NCI-H82 treated with DMSO at 0.1 percent for 48 hours (cell line): Measurements from ENCODE around the gene TGFBR2.

Experiments
- DNase-seq: peaks from one replicate; lab custom pipeline; 2025; ENCODE audit not compliant: unreplicated experiment; lab: John Stamatoyannopoulos, UW

The TGFBR2 gene

GRCh38 chr3:30600572-30600971 is 5.8 kb upstream of the TGFBR2 start:
- no peak for DNase-seq

- DNase-seq, result no peak
Measured at GRCh38 chr3:30602946-30603345, 3.5 kb upstream of the TGFBR2 start.

- DNase-seq, result no peak
Measured at GRCh38 chr3:30604093-30604492, 2.3 kb upstream of the TGFBR2 start.

GRCh38 chr3:30604558-30604957 is 1.8 kb upstream of the TGFBR2 start:
- DNase-seq, result no peak

- DNase-seq, result no peak
Measured at GRCh38 chr3:30605005-30605404, 1.4 kb upstream of the TGFBR2 start.

- no peak for DNase-seq
Measured at GRCh38 chr3:30605706-30606300, 598 bp upstream of the TGFBR2 start.

- no peak for DNase-seq
Measured at GRCh38 chr3:30607032-30607833, 832 bp downstream of the TGFBR2 start.

- no peak for DNase-seq
Measured at GRCh38 chr3:30608598-30608947, 2.2 kb downstream of the TGFBR2 start.

- no peak for DNase-seq
Measured at GRCh38 chr3:30609930-30610701, 3.7 kb downstream of the TGFBR2 start.

- DNase-seq, result no peak
Measured at GRCh38 chr3:30610702-30611368, 4.4 kb downstream of the TGFBR2 start.

- no peak for DNase-seq
Measured at GRCh38 chr3:30611613-30612436, 5.4 kb downstream of the TGFBR2 start.

- DNase-seq, result no peak
Measured at GRCh38 chr3:30612437-30613132, 6.2 kb downstream of the TGFBR2 start.

- DNase-seq, result no peak
Measured at GRCh38 chr3:30613133-30613825, 6.9 kb downstream of the TGFBR2 start.

GRCh38 chr3:30614373-30614772 is 8.0 kb downstream of the TGFBR2 start:
- DNase-seq, result no peak

- no peak for DNase-seq
Measured at GRCh38 chr3:30614943-30615342, 8.5 kb downstream of the TGFBR2 start.

- DNase-seq, result no peak
Measured at GRCh38 chr3:30615615-30616346, 9.4 kb downstream of the TGFBR2 start.

- DNase-seq, result no peak
Measured at GRCh38 chr3:30616347-30617027, 10.1 kb downstream of the TGFBR2 start.

GRCh38 chr3:30617069-30617468 is 10.7 kb downstream of the TGFBR2 start:
- DNase-seq, result no peak
